D721Med (cell line): ENCODE data around the gene IL20.

Source experiments
- DNase-seq: peaks from one replicate; pipeline ENCODE4 v3.0.0; 2011; ENCODE audit warnings: low spot score; ENCODE audit not compliant: insufficient read length
- FAIRE-seq: peaks from 2 replicates; lab custom pipeline; 2011; peaks lifted over from hg19 to GRCh38; lab: Jason Lieb, UNC
- TF ChIP-seq, protein P1 (sequence below): IDR thresholded peaks from 2 replicates; pipeline ENCODE4 v1.5.1; 2012; ENCODE audit warnings: mild to moderate bottlenecking, control low read depth; ENCODE audit not compliant: insufficient read depth; ENCODE audit errors: missing control alignments

Gene IL20

DNA sequence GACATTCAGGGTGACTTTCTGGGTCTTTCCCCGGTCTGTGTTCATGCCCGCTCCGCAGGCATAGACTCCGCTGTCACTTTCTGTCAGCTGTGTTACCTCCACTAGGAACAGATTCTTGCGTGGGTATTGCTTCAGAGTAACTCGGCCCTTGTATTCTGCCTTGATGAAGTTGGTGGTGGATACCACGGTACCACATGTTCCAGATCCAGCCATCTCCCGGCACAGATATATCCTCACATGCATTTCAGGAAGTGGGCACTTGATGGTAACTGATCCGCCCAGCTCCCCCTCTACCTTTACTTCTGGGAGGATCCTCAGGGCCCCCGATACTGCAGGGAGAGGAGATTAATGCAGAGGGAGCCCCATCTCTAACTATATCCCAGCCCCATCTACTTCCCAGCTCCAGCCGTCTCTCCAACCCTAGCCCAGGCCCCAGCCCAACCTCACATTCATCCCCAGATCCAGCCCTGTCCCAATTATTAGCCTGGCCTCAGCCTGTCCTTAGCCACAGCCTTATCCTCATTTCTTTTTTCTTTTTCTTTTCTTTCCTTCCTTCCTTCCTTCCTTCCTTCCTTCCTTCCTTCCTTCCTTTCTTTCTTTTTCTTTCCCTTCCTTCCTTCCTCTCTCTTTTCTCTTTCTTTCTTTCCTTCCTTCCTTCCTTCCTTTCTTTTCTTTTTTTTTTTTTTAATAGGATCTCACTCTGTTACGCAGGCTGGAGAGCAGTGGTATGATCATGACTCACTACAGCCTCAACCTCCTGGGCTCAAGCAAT is 48.5 kb downstream of the IL20 start:
- TF ChIP-seq, protein P1, sequence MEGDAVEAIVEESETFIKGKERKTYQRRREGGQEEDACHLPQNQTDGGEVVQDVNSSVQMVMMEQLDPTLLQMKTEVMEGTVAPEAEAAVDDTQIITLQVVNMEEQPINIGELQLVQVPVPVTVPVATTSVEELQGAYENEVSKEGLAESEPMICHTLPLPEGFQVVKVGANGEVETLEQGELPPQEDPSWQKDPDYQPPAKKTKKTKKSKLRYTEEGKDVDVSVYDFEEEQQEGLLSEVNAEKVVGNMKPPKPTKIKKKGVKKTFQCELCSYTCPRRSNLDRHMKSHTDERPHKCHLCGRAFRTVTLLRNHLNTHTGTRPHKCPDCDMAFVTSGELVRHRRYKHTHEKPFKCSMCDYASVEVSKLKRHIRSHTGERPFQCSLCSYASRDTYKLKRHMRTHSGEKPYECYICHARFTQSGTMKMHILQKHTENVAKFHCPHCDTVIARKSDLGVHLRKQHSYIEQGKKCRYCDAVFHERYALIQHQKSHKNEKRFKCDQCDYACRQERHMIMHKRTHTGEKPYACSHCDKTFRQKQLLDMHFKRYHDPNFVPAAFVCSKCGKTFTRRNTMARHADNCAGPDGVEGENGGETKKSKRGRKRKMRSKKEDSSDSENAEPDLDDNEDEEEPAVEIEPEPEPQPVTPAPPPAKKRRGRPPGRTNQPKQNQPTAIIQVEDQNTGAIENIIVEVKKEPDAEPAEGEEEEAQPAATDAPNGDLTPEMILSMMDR: no peak
- no peak for FAIRE-seq
- DNase-seq: no peak

DNA sequence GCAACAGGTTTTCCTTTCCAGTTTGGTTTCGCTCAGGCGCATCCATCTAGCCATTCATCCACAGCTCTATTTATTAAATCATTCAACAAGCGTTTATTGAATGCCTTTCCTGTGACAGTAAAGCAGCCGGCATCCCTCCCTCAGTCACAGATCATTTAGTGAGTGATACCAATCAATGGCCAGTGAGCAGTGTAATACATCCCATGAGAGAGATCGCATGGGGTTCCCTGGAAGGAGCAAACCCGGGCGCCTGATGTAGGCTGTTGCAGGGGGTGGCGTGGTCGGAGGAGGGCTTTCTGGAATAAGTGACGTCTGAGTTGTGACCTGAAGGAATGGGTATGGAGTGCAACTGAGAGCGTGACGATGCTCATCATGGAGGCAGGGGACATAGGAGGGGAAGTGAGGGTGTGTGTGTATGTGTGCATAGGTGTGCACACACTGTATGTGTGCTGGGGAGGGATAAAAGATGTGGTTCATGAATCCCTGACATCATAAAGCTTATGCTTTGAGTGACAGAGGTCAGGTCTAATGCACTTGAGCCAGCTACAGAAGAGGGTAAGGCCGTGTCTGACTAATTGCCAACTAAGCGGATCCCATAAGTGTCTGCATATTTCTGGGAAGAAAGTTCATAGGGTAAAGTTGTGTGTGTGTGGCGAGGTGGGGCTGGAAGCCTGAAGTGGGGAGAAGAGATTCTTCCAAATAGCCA is 49.8 kb downstream of the IL20 start:
- FAIRE-seq: no peak
- DNase-seq: no peak
- TF ChIP-seq, protein P1: no peak

DNA sequence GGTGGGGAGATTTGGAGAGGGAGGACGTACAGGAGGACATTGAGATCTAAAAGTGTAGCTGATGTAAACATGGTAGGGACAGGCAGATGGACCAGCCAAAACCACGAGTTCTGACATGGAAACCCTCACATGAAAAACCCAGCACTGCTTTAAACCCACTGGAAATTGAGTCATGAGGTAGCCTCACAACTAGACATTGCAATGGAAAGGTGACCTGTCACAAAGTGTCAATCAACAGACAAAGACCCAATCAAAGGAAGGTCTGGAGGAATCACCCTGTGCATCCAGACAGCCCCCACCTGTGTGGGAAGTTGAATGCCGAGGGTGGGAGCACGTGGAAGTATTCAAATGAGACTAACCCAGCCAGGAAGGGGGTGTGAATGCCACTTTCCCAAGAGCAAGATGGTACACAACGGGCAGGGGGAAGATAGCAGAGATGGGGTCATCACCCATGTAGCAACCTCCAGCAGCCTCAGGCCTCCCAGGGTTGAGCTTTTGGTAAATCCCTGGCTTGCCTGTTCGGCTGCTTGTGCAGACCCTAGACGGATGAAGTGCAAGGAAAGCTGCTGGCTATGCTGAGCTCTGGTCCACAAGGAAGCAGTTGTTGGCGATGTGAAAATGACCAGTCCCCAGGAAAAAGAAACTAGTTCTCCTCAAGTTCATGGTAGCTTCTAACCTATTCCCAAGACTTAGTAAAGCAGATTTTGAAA is 50.7 kb downstream of the IL20 start:
- FAIRE-seq (no peak), DNase-seq (no peak)
- TF ChIP-seq, protein P1: no peak

DNA sequence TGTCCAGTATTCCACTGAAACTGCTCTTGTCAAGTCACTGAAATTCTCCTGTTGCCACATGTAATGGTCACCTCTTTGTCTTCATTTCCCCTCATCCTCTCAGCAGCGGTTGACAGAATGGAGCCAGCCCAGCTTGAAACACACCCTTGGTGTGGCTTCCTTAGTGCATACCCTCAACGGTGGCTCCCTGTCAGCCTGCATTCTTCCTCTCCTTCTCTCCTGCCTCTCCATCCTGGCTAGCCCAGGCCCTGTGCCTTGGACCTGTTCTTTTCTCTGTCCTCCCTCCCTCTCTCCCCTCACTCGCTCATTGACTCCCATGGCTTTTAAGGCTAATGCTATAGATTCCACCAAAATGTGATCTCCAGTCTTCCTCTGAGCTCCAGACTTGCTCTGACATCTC is 52.7 kb downstream of the IL20 start:
- FAIRE-seq (no peak), DNase-seq (no peak)
- TF ChIP-seq, protein P1: no peak
